OCI-LY1 (cell line): Measurements from ENCODE around the gene GUCA1A.
A peak's percentile ranks its signal among the peaks of the same experiment; 100 is the strongest.

Experiments used
- H2AFZ ChIP-seq: fragments of 200-600 bp; sonication (generic), shearing (Covaris generic); 2 replicates; pipeline ENCODE4 v1.6.0; 2014; ENCODE audit warnings: antibody characterized with exemption, mild to moderate bottlenecking, low read length
- H3F3A ChIP-seq: fragments of 200-600 bp; sonication (generic), shearing (Covaris generic); 2 replicates; pipeline ENCODE4 v1.6.0; 2014; ENCODE audit warnings: mild to moderate bottlenecking, antibody characterized with exemption, low read length, moderate library complexity; ENCODE audit not compliant: insufficient read depth
- H3K27ac ChIP-seq: fragments of 200-600 bp; sonication (generic); 2 replicates; pipeline ENCODE4 v1.5.1; 2014; ENCODE audit warnings: low read length, mixed run types, mild to moderate bottlenecking, low read depth; ENCODE audit not compliant: poor library complexity, severe bottlenecking
- H3K27me3 ChIP-seq: fragments of 200-600 bp; sonication (generic); 2 replicates; pipeline ENCODE4 v1.6.0; 2014; ENCODE audit warnings: antibody characterized with exemption, mild to moderate bottlenecking, low read length, moderate library complexity; ENCODE audit not compliant: insufficient read depth
- H3K36me3 ChIP-seq: fragments of 200-600 bp; sonication (generic); 2 replicates; pipeline ENCODE4 v1.6.1; 2014; ENCODE audit warnings: mild to moderate bottlenecking, antibody characterized with exemption, low read length, moderate library complexity, mixed read lengths; ENCODE audit not compliant: insufficient read depth
- H3K4me1 ChIP-seq: fragments of 200-600 bp; sonication (generic); 2 replicates; pipeline ENCODE4 v1.5.1; 2014; ENCODE audit warnings: mild to moderate bottlenecking, low read length, moderate library complexity; ENCODE audit not compliant: insufficient read depth, severe bottlenecking
- H3K4me2 ChIP-seq: fragments of 200-600 bp; sonication (generic), shearing (Covaris generic); 2 replicates; pipeline ENCODE4 v1.6.1; 2014; ENCODE audit warnings: low read length
- H3K4me3 ChIP-seq: fragments of 200-600 bp; sonication (generic); 2 replicates; pipeline ENCODE4 v1.5.1; 2014; ENCODE audit warnings: low read length, low read depth, mild to moderate bottlenecking, mixed read lengths; ENCODE audit not compliant: poor library complexity, severe bottlenecking
- H3K79me2 ChIP-seq: fragments of 200-600 bp; shearing (Covaris generic); 2 replicates; pipeline ENCODE4 v1.6.1; 2016; ENCODE audit warnings: mixed run types, low read length, mixed read lengths; ENCODE audit not compliant: insufficient read depth
- H3K9ac ChIP-seq: fragments of 200-600 bp; sonication (generic), shearing (Covaris generic); 2 replicates; pipeline ENCODE4 v1.6.1; 2014; ENCODE audit warnings: mild to moderate bottlenecking, low read length, mixed read lengths
- H3K9me2 ChIP-seq: fragments of 200-600 bp; sonication (generic), shearing (Covaris generic); 2 replicates; pipeline ENCODE4 v1.6.1; 2014; ENCODE audit warnings: low read depth, mild to moderate bottlenecking, low read length, mixed read lengths
- H3K9me3 ChIP-seq: fragments of 200-600 bp; shearing (Covaris generic); 2 replicates; pipeline ENCODE4 v1.6.1; 2014; ENCODE audit warnings: low read length, mixed read lengths
- H4K20me1 ChIP-seq: fragments of 200-600 bp; sonication (generic), shearing (Covaris generic); 2 replicates; pipeline ENCODE4 v1.6.0; 2016; ENCODE audit warnings: mild to moderate bottlenecking, low read length; ENCODE audit not compliant: insufficient read depth
- EZH2 ChIP-seq: fragments of 200-600 bp; sonication (generic), shearing (Covaris generic); IDR thresholded peaks from 2 replicates; pipeline ENCODE4 v1.8.0; 2017; ENCODE audit warnings: borderline replicate concordance, mixed run types, mild to moderate bottlenecking, antibody characterized with exemption, low read length, moderate library complexity, mixed read lengths
- TF ChIP-seq, protein P1 (sequence below): fragments of 200-600 bp; sonication (generic), shearing (Covaris generic); IDR thresholded peaks from 2 replicates; pipeline ENCODE4 v1.5.1; 2017; ENCODE audit warnings: mild to moderate bottlenecking, antibody characterized with exemption, low read length, moderate library complexity, mixed read lengths

Gene GUCA1A

DNA sequence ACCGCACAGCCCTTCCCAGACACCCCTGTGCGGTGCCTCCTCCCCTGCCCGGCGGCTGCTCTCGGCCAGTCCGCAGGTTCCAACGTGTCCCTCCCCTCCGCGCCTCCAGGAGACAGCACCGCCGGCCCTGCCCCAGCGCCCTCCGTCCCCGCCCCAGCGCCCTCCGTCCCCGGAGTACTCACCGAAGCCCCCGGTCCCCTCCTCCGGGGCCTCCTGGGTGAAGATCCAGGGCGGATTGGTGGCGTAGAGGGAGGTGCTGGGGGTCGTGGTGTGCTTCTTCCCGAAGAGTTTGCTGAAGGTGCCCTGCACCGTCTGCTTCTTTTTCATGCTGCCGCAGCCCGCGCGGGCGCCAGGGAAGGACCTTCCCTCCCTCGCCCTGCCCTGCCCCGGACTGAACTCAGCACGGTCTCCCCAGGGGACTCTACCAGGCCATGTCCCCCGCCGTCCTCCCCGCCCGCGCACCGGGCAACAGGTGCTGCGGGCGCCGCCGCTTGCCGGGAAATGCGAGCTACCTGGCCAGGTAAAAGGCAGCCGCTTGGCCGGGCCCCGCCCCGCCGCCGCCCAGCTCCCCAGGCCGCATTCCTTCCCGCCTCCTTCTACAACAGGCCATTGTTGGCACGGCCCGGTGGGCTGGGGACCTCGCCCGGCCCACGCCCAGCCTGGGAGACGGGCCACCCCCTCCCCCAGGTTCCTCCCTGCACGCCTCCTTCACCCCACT is 30.9 kb upstream of the GUCA1A start, which contains the start of gene C6orf132:
C6orf132 (minus strand) TSS at position 503 of the 718 bp plus-strand sequence; CDS start at position 327, 176 bp downstream.
- Histone ChIP-seq H3K27ac (no peak within 1 kb of the TSS), H3K9me3 (no peaks in the 10 kb centered on the region), H3K4me2 (peak within 1 kb of the TSS; percentile 31; the same call in 1 of the 2 replicates), H4K20me1 (no peaks in the 10 kb centered on the region), H2AFZ (no peak within 1 kb of the TSS), H3F3A (no peaks in the 10 kb centered on the region), H3K9ac (no peak within 1 kb of the TSS), H3K36me3 (no peaks in the 10 kb centered on the region), H3K4me3 (no peak within 1 kb of the TSS), H3K79me2 (no peaks in the 10 kb centered on the region), H3K27me3 (peaks cover 6% of the 10 kb centered on the region; the same call in 1 of the 2 replicates), H3K4me1 (peaks cover 4% of the 10 kb centered on the region), H3K9me2 (no peaks in the 10 kb centered on the region)
- no peak for TF ChIP-seq EZH2
- TF ChIP-seq, protein P1, sequence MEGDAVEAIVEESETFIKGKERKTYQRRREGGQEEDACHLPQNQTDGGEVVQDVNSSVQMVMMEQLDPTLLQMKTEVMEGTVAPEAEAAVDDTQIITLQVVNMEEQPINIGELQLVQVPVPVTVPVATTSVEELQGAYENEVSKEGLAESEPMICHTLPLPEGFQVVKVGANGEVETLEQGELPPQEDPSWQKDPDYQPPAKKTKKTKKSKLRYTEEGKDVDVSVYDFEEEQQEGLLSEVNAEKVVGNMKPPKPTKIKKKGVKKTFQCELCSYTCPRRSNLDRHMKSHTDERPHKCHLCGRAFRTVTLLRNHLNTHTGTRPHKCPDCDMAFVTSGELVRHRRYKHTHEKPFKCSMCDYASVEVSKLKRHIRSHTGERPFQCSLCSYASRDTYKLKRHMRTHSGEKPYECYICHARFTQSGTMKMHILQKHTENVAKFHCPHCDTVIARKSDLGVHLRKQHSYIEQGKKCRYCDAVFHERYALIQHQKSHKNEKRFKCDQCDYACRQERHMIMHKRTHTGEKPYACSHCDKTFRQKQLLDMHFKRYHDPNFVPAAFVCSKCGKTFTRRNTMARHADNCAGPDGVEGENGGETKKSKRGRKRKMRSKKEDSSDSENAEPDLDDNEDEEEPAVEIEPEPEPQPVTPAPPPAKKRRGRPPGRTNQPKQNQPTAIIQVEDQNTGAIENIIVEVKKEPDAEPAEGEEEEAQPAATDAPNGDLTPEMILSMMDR, result no peak

DNA sequence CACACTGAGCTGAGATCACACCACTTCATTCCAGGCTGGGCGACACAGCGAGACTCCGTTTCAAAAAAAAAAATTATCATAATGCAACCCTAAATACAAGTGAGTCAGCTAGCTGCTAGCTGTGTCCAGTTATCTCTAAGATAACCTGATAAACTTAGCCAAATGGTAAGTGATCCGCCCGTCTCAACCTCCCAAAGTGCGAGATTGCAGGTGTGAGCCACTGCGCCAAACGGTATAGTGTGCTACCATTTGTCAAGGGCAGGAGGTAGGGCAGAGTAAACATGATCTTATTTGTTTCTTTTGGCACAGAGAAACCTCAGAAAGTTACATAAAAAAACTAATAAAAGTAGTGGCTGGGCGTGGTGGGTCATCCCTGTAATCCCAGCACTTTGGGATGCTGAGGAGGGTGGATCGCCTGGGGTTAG is 26.0 kb upstream of the GUCA1A start:
- no peak overlapping the region for H3K27ac ChIP-seq
- H3F3A ChIP-seq, result no peaks in the 10 kb centered on the region
- TF ChIP-seq, protein P1, result no peak
- TF ChIP-seq EZH2, result no peak
- no peaks in the 10 kb centered on the region for H3K9me3 ChIP-seq
- H3K9ac ChIP-seq, result no peak overlapping the region
- no peaks in the 10 kb centered on the region for H3K4me1 ChIP-seq
- H3K79me2 ChIP-seq, result no peaks in the 10 kb centered on the region
- H3K27me3 ChIP-seq, result peaks cover 6% of the 10 kb centered on the region; the same call in 1 of the 2 replicates
- no peaks in the 10 kb centered on the region for H3K36me3 ChIP-seq
- H3K9me2 ChIP-seq, result no peaks in the 10 kb centered on the region
- H4K20me1 ChIP-seq, result no peaks in the 10 kb centered on the region
- no peak overlapping the region for H2AFZ ChIP-seq
- H3K4me2 ChIP-seq, result no peak overlapping the region
- H3K4me3 ChIP-seq, result no peak overlapping the region

DNA sequence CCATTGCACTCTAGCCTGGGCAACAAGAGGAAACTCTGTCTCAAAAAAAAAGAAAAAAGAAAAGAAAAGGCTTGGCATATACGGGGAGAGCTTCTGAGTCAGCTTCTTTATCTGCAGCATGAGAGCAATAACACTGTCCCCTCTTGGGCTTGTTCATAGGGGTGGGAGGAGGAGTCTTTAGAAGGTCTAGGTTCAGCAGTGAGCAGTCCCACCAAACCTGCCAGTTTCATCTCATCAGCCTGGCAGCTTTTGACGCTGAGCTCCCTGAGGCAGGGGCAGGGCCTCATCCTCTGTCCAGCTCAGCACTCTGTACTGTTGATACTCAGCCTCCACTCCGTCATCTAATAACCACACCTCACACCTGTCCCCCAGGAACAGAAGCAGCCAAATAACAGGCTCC is 25.1 kb upstream of the GUCA1A start:
- Histone ChIP-seq H3K27me3 (no peaks in the 10 kb centered on the region), H3K4me3 (no peak overlapping the region), H3K9me3 (no peaks in the 10 kb centered on the region), H2AFZ (no peak overlapping the region), H3K79me2 (no peaks in the 10 kb centered on the region), H3K27ac (no peak overlapping the region), H3K4me2 (no peak overlapping the region), H3F3A (no peaks in the 10 kb centered on the region), H3K36me3 (no peaks in the 10 kb centered on the region), H4K20me1 (no peaks in the 10 kb centered on the region), H3K4me1 (no peaks in the 10 kb centered on the region), H3K9me2 (no peaks in the 10 kb centered on the region), H3K9ac (no peak overlapping the region)
- TF ChIP-seq EZH2, result no peak
- TF ChIP-seq, protein P1, result no peak
